GM12801 (cell line): ENCODE data around the gene LAMC3.

ENCODE experiments used
- CTCF ChIP-seq: IDR thresholded peaks from one replicate; pipeline ENCODE4 v1.5.1; 2011; ENCODE audit warnings: control low read depth; ENCODE audit not compliant: insufficient read length; ENCODE audit errors: extremely low read depth

LAMC3 gene

GRCh38 chr9:131105952-131106351, 97.0 kb downstream of the LAMC3 start:
- no peak for TF ChIP-seq CTCF

- TF ChIP-seq CTCF = no peak
These were observed 98.8 kb downstream of the LAMC3 start for GRCh38 chr9:131107760-131108159.

GRCh38 chr9:131111186-131111853, 102.3 kb downstream of the LAMC3 start:
- no peak for TF ChIP-seq CTCF

GRCh38 chr9:131111854-131112311, 102.9 kb downstream of the LAMC3 start:
- TF ChIP-seq CTCF = no peak

- TF ChIP-seq CTCF = no peak
These were observed 103.6 kb downstream of the LAMC3 start for GRCh38 chr9:131112374-131113154.

- no peak for TF ChIP-seq CTCF
These were observed 104.7 kb downstream of the LAMC3 start for GRCh38 chr9:131113655-131114054.

- TF ChIP-seq CTCF = no peak
These were observed 105.1 kb downstream of the LAMC3 start for GRCh38 chr9:131114084-131114535.
